Measurements from ENCODE around the gene HUS1B. TPM values are rescaled to one million over a fixed set of nuclear protein-coding genes. Genes with fewer than 3 reads are reported as not detected.

Gene HUS1B
- total and polyA plus RNA-seq, 2 of the 8 experiments (the other 6 are each of a cell fraction or from before 2014, with no cell fraction given), result 0.48 to 1.1 TPM

DNA sequence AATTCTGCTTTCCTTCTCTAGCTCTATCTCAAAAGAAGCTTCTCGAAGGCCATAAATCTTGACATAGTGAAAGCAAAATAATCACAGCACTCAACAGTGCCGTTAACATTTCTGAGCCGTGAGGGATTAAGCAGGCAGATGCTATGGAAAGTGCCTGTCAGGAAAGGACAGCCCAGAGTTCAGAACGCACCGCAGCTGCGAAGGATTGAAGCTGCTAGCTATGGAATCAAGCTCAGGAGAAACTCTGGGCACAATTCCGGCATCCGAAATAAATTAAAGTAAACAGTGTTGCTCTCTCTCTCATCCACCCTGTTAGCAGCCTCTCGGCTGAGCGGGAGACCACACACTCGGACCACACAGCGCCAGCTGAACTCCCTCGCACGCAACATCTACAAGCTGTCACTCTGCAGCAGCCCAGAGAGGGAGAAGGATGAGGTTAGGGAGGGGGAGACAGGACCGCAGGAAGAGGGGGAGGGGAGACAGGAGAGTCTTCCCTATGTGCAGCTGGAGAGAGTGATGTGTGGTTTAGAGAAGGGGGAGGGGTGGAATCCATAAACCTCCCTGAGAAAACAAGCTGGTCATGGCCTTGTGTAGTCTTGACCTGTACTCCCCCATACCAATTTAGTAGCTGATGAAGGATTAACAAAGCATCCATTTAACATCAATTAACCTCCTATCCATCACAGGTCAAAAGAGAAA lies 27.0 kb upstream of the HUS1B start:
- peaks cover 11 to 95% of the 10 kb centered on the region in 2 experiments; a peak in 3 of 4 replicates for H3K79me2 ChIP-seq (ENCODE audit: control insufficient read depth in 1 of 2, insufficient read depth in 2 of 2, low read length in 2 of 2)
- H3K27me3 ChIP-seq (replicated peaks in 1 of 4; ENCODE audit: control insufficient read depth in 3 of 4, extremely low read depth in 1 of 4, insufficient read depth in 3 of 4, low read length in 3 of 4), result no peaks in the 10 kb centered on the region
- 8% methylated on average over 15 of the region's 15 CpGs; no CpG with 5 or more reads in 1 of the 2 experiments for WGBS, 2 experiments (ENCODE audit: extremely low coverage in 1 of 2, insufficient coverage in 1 of 2, insufficient read length in 1 of 2, insufficient replicate concordance in 2 of 2, low coverage in 1 of 2, low lambda C conversion rate in 2 of 2, missing lambda C conversion rate in 1 of 2)
- H2BK20ac ChIP-seq (ENCODE audit: low read length), result 0 out of 2 replicates have a peak overlapping the region, but pooled peaks have one; percentile 26
- FAIRE-seq, result peak; percentile 86
- peak overlapping the region; percentile 4 to 50 (median 44); a peak in 5 of 8 replicates for H3K4me3 ChIP-seq (ENCODE audit: extremely low read depth in 1 of 4, insufficient read depth in 2 of 4, low read depth in 3 of 4, low read length in 4 of 4)
- H3K36me3 ChIP-seq (ENCODE audit: control insufficient read depth in 2 of 4, insufficient read depth in 4 of 4, low read length in 3 of 4), result peaks cover 0 to 6% (median 0%) of the 10 kb centered on the region in 4 experiments; a peak in 1 of 8 replicates
- no peaks in the 10 kb centered on the region for H3K9me3 ChIP-seq (ENCODE audit: insufficient read depth in 2 of 2, low read depth in 1 of 2, low read length in 1 of 2)
- no peaks in the 10 kb centered on the region; the same call in 1 of the 2 replicates for H3K23me2 ChIP-seq (ENCODE audit: low read depth, low read length)
- H2BK15ac ChIP-seq (ENCODE audit: low read length), result no peak overlapping the region
- H4K8ac ChIP-seq (ENCODE audit: extremely low read depth, insufficient read depth, low read length), result no peak overlapping the region
- peaks cover 10% of the 10 kb centered on the region; the same call in 1 of the 2 replicates for H3K79me1 ChIP-seq (ENCODE audit: low read depth, low read length)
- H3K56ac ChIP-seq (replicated peaks; ENCODE audit: insufficient read length, low read depth, low read length), result no peak overlapping the region
- H2AFZ ChIP-seq (ENCODE audit: low read length), result no peak overlapping the region
- H2AK5ac ChIP-seq (ENCODE audit: low read depth, low read length), result no peak overlapping the region
- ChIA-PET CTCF (ENCODE audit: partially characterized antibody) (interaction anchor here (0.9 to 2.9 kb wide), 10 partner anchors 10 to 90 kb away, joined by 3 to 18 read pairs (median 5); partner anchors contain the start of gene EXOC2), POLR2A (ENCODE audit: partially characterized antibody) (interaction anchor here (0.9 to 1.9 kb wide), 10 partner anchors 9 to 35 kb away, joined by 3 to 10 read pairs (median 4); partner anchors contain the start of gene EXOC2)
- no peak overlapping the region for H2BK12ac ChIP-seq (ENCODE audit: low read depth, low read length)
- DNase-seq (ENCODE audit: low read depth in 1 of 2, low spot score in 2 of 2), result peak; percentile 63 to 95
- H2BK120ac ChIP-seq (replicated peaks; ENCODE audit: low read depth, low read length), result no peak overlapping the region
- H3K14ac ChIP-seq (ENCODE audit: insufficient read length), result no peak overlapping the region
- no peak overlapping the region for H3K4ac ChIP-seq (replicated peaks; ENCODE audit: insufficient read length, low read depth, low read length)
- H4K20me1 ChIP-seq (replicated peaks in 1 of 2; ENCODE audit: control insufficient read depth in 1 of 2, insufficient read depth in 2 of 2, low read length in 2 of 2), result peaks cover 0 to 3% of the 10 kb centered on the region in 2 experiments
- H3K4me1 ChIP-seq (replicated peaks in 1 of 4; ENCODE audit: control insufficient read depth in 3 of 4, insufficient read depth in 4 of 4, low read length in 3 of 4), result peaks cover 10 to 40% (median 27%) of the 10 kb centered on the region in 4 experiments
- H3K9ac ChIP-seq (replicated peaks in 1 of 4; ENCODE audit: extremely low read depth in 1 of 4, low read depth in 3 of 4, low read length in 3 of 4), result peak overlapping the region in 3 of 4 experiments; percentile 1 to 60 (median 21); a peak in 4 of 7 replicates
- no peak overlapping the region; the same call in 1 of the 2 replicates for H3K18ac ChIP-seq (ENCODE audit: extremely low read depth, low read length)
- H4K91ac ChIP-seq (replicated peaks; ENCODE audit: insufficient read length, low read length), result no peak overlapping the region
- H3K23ac ChIP-seq (ENCODE audit: insufficient read length), result no peak overlapping the region
- H2BK5ac ChIP-seq (ENCODE audit: low read depth, low read length), result peak overlapping the region; percentile 41; the same call in 1 of the 2 replicates
- peak overlapping the region; percentile 44 to 66 for H3K4me2 ChIP-seq (ENCODE audit: insufficient read depth in 1 of 2, low read depth in 2 of 2, low read length in 2 of 2)
- peak overlapping the region; percentile 43; the same call in 1 of the 2 replicates for H3K27ac ChIP-seq (ENCODE audit: low read depth, low read length)
- H4K5ac ChIP-seq (ENCODE audit: insufficient read length, low read depth, low read length), result peak overlapping the region; percentile 13
- no peak for TF ChIP-seq CEBPB (IDR thresholded peaks at IDR 0.05; ENCODE audit: low read depth, low read length)
- TF ChIP-seq HDAC2 (IDR thresholded peaks at IDR 0.05; ENCODE audit: borderline replicate concordance in 1 of 2, low read depth in 2 of 2, low read length in 2 of 2), result peak; percentile 74 to 88; a peak in 2 of 4 replicates
- peak; percentile 62 for TF ChIP-seq TAF1 (IDR thresholded peaks at IDR 0.05; ENCODE audit: low read depth, low read length)
- TF ChIP-seq JUN (IDR thresholded peaks at IDR 0.05; ENCODE audit: low read depth, low read length), result no peak
- TF ChIP-seq CHD2 (IDR thresholded peaks at IDR 0.05; ENCODE audit: low read length), result peak; percentile 68; the same call in 1 of the 2 replicates
- peak; percentile 46; the same call in 1 of the 2 replicates for TF ChIP-seq POLR2AphosphoS5 (IDR thresholded peaks at IDR 0.05; ENCODE audit: low read depth, low read length)
- peak in 1 of 2 experiments; percentile 88; a peak in 1 of 3 replicates for TF ChIP-seq EP300 (IDR thresholded peaks at IDR 0.05; ENCODE audit: borderline replicate concordance in 1 of 2, low read depth in 2 of 2, low read length in 2 of 2)
- peak in 1 of 2 experiments; percentile 3; a peak in 1 of 4 replicates for TF ChIP-seq RAD21 (IDR thresholded peaks at IDR 0.05 in 1 of 2, conservative IDR thresholded peaks at IDR 0.05 in 1 of 2; ENCODE audit: low read depth in 2 of 2, low read length in 2 of 2)
- TF ChIP-seq NANOG (IDR thresholded peaks at IDR 0.05; ENCODE audit: insufficient read depth, low read depth, low read length, poor library complexity, severe bottlenecking), result peak; percentile 53
